ENCODE results near the gene HNRNPA0. TPM values are rescaled to one million over a fixed set of nuclear protein-coding genes. Genes with fewer than 3 reads are reported as not detected.

HNRNPA0 gene
- total RNA-seq, 1 experiment from 2014 or later: 38.9 TPM

DNA sequence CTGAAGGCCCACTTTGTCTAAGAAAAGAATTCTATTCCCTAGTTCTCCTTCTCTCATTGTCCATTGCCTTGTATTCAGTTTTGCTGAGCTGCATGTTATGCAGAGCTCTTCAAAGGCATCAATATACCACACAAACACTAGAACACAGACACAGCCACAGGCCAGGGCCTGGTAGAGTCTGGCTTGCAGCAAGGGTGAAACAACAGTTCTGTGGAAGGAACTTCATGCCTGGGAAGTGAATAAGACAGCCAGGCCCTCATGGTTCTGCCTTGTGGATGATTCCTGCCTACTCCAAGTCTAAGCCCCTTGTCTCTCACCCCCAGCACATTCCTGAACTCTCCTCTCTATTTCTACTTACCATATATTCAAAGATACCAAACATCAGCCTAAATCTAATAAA, 49.1 kb downstream of the HNRNPA0 start:
- Histone ChIP-seq H3K4me2 (ENCODE audit: low read length) (no peak overlapping the region), H3K27me3 (ENCODE audit: insufficient read depth, low read length) (no peaks in the 10 kb centered on the region), H3K9ac (ENCODE audit: low read length) (no peak overlapping the region), H3K4me1 (ENCODE audit: control insufficient read depth in 1 of 2, insufficient read depth in 2 of 2, low read length in 2 of 2) (no peaks in the 10 kb centered on the region), H2AFZ (ENCODE audit: low read depth, low read length, poor library complexity, severe bottlenecking) (no peak overlapping the region), H3K36me3 (ENCODE audit: control insufficient read depth in 1 of 2, insufficient read depth in 2 of 2, low read length in 2 of 2) (no peaks in the 10 kb centered on the region), H3K9me2 (ENCODE audit: insufficient read depth) (0 out of 2 replicates have a peak, but pooled peaks cover 3% of the 10 kb centered on the region), H3K27ac (ENCODE audit: low read depth, low read length) (no peak overlapping the region), H3K4me3 (replicated peaks in 1 of 2; ENCODE audit: low read depth in 1 of 2, low read length in 2 of 2) (no peak overlapping the region), H3K79me2 (ENCODE audit: insufficient read depth, low read length) (no peaks in the 10 kb centered on the region), H3K9me3 (ENCODE audit: control insufficient read depth in 1 of 2, insufficient read depth in 1 of 2, low read depth in 1 of 2, low read length in 2 of 2) (no peaks in the 10 kb centered on the region), H4K20me1 (ENCODE audit: insufficient read depth) (no peaks in the 10 kb centered on the region)
- ChIA-PET CTCF (no interaction called here), RAD21 (ENCODE audit: low non-redundant PET in 1 of 2, low total read pairs in 2 of 2, uncharacterized antibody in 2 of 2, unreplicated experiment in 2 of 2) (no interaction called here), POLR2A (no interaction called here)
- DNase-seq (ENCODE audit: low read depth, low spot score) (no peak), ATAC-seq (no peak)
- no TSS peak for BruUV-seq (replicated peaks)
- intact Hi-C loops (cut with micrococcal nuclease): no loop called here
- TF ChIP-seq, protein P1, sequence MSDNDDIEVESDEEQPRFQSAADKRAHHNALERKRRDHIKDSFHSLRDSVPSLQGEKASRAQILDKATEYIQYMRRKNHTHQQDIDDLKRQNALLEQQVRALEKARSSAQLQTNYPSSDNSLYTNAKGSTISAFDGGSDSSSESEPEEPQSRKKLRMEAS (IDR thresholded peaks at IDR 0.05): no peak
- TF ChIP-seq SP1 (IDR thresholded peaks at IDR 0.05; ENCODE audit: low read depth) (no peak), EGR1 (IDR thresholded peaks at IDR 0.05; ENCODE audit: low read depth) (no peak), TCF7L2 (IDR thresholded peaks at IDR 0.05; ENCODE audit: borderline replicate concordance, extremely low read depth, insufficient read depth, insufficient read length) (no peak), YY1 (IDR thresholded peaks at IDR 0.05; ENCODE audit: extremely low read depth, insufficient replicate concordance, low read depth, low read length) (no peak)

DNA sequence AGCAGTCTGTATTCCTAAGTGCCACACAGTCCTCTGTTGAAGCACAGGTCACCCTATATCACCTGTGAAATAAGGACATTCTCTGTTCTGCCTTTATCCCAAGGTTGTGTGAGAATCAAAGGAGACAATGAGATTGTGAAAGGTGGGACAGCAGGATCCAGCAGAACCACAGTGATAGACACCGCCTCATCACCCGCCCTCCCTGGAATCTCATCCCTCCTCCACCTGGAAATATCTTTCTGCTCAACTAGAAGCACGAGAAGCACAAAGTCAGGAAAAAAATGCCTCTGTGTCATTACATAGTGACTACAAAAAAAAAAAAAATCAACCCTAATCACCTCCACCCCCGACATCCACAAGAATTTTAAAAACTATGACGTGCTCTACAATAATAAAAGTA, 50.6 kb downstream of the HNRNPA0 start:
- Histone ChIP-seq H3K27me3 (ENCODE audit: insufficient read depth, low read length) (no peaks in the 10 kb centered on the region), H3K9me2 (ENCODE audit: insufficient read depth) (0 out of 2 replicates have a peak, but pooled peaks cover 3% of the 10 kb centered on the region), H3K9ac (ENCODE audit: low read length) (no peak overlapping the region), H4K20me1 (ENCODE audit: insufficient read depth) (no peaks in the 10 kb centered on the region), H2AFZ (ENCODE audit: low read depth, low read length, poor library complexity, severe bottlenecking) (no peak overlapping the region), H3K36me3 (ENCODE audit: control insufficient read depth in 1 of 2, insufficient read depth in 2 of 2, low read length in 2 of 2) (no peaks in the 10 kb centered on the region), H3K4me1 (ENCODE audit: control insufficient read depth in 1 of 2, insufficient read depth in 2 of 2, low read length in 2 of 2) (no peaks in the 10 kb centered on the region), H3K9me3 (ENCODE audit: control insufficient read depth in 1 of 2, insufficient read depth in 1 of 2, low read depth in 1 of 2, low read length in 2 of 2) (no peaks in the 10 kb centered on the region), H3K27ac (ENCODE audit: low read depth, low read length) (no peak overlapping the region), H3K4me2 (ENCODE audit: low read length) (no peak overlapping the region), H3K79me2 (ENCODE audit: insufficient read depth, low read length) (no peaks in the 10 kb centered on the region), H3K4me3 (replicated peaks in 1 of 2; ENCODE audit: low read depth in 1 of 2, low read length in 2 of 2) (no peak overlapping the region)
- RAD21 ChIA-PET (ENCODE audit: low non-redundant PET in 1 of 2, low total read pairs in 2 of 2, uncharacterized antibody in 2 of 2, unreplicated experiment in 2 of 2): no interaction called here
- no TSS peak for BruUV-seq (replicated peaks)
- intact Hi-C loops (cut with micrococcal nuclease): no loop called here
- CTCF ChIA-PET: interaction anchor here (1.3 kb wide), 1 partner anchor 43 kb away, joined by 3 read pairs; no protein-coding TSS in a partner anchor
- POLR2A ChIA-PET: no interaction called here
- TF ChIP-seq EGR1 (IDR thresholded peaks at IDR 0.05; ENCODE audit: low read depth): no peak
- no peak for TF ChIP-seq POLR2A (IDR thresholded peaks at IDR 0.05; ENCODE audit: borderline replicate concordance, extremely low read depth, insufficient read depth, insufficient read length)
- ATAC-seq (no peak), DNase-seq (ENCODE audit: low read depth, low spot score) (no peak)
